Neural cell (in vitro differentiated cells): Measurements from ENCODE around the gene LRRC4.

Experiments
- CTCF ChIP-seq: fragments of 450-650 bp; IDR thresholded peaks from 2 replicates; pipeline ENCODE4 v1.5.1; 2014; ENCODE audit warnings: antibody characterized with exemption, mild to moderate bottlenecking, moderate library complexity; ENCODE audit not compliant: poor library complexity, severe bottlenecking
- EP300 ChIP-seq: fragments of 450-650 bp; conservative IDR thresholded peaks from 2 replicates; pipeline ENCODE4 v1.6.1; 2014; ENCODE audit warnings: antibody characterized with exemption, mild to moderate bottlenecking, moderate library complexity; ENCODE audit not compliant: poor library complexity, severe bottlenecking
- EZH2 ChIP-seq: fragments of 200-600, 300-800 bp; shearing (Covaris generic), sonication (generic); IDR thresholded peaks from 2 replicates; pipeline ENCODE4 v1.6.1; 2014; ENCODE audit warnings: antibody characterized with exemption, low read length, borderline replicate concordance, mild to moderate bottlenecking; ENCODE audit not compliant: insufficient read depth, poor library complexity, severe bottlenecking
- POLR2AphosphoS5 ChIP-seq: IDR thresholded peaks from 2 replicates; pipeline ENCODE4 v1.6.1; 2012
- RAD21 ChIP-seq: fragments of 450-650 bp; conservative IDR thresholded peaks from 2 replicates; pipeline ENCODE4 v1.6.1; 2014; ENCODE audit warnings: antibody characterized with exemption, mild to moderate bottlenecking, moderate library complexity
- REST ChIP-seq: IDR thresholded peaks from 2 replicates; pipeline ENCODE4 v1.6.1; 2012; ENCODE audit warnings: borderline replicate concordance

DNA sequence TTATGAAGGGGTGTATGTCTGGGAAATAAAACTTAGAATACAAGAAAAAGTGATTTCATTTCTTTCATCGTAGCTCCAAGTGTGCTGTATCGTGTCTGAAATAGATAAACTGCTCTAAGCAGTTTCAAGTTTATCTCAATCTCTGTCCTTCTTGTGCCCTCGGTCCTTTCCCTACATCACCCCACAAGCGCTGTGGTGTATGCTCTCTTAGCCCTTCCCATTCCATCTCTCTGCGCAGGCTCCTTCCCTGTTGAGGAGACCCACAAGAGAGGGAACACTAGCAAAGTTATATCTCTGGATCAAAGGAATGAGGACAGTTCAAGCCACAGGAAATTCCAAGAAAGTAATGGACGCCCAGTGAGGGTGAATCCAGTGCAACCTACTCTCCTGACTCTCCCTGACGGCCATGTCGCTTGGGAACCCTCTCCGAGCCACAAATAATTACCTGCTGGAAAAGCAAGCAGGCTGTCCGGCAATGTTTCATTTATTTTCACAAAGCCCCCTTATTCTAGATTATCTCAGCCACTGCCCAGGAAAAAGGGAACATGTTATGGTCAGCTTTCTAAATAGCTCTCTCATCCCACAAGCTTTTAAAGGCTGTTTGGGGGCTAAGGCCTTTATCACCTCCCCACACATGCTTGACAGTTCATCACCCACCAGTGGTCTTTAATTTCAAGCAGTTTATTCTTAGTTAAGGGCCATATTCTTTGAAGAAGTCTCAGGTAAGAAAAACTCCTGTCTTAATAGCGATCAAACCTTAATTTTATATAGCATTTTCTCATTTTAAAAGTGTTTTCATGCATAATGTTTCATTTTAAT lies 34.8 kb downstream of the LRRC4 start:
- TF ChIP-seq EP300 = no peak
- TF ChIP-seq REST = no peak
- no peak for TF ChIP-seq CTCF
- TF ChIP-seq EZH2 = no peak
- no peak for TF ChIP-seq POLR2AphosphoS5
- no peak for TF ChIP-seq RAD21
